OCI-LY3 (cell line): Measurements from ENCODE around the gene SPATS2L.

ENCODE experiments used
- H2AFZ ChIP-seq: fragments of 200-600, 300-600 bp; shearing (Covaris generic); 2 replicates; pipeline ENCODE4 v1.6.0; 2014; ENCODE audit warnings: antibody characterized with exemption, low read depth, low read length
- H3K27ac ChIP-seq: fragments of 200-600, 300-600 bp; sonication (generic); 2 replicates; pipeline ENCODE4 v1.5.1; 2014; ENCODE audit warnings: mild to moderate bottlenecking, low read length, moderate library complexity, mixed read lengths
- H3K27me3 ChIP-seq: fragments of 200-600, 300-600 bp; sonication (generic); 2 replicates; pipeline ENCODE4 v1.6.1; 2014; ENCODE audit warnings: low read depth, low read length, mixed read lengths
- H3K36me3 ChIP-seq: fragments of 200-600, 300-600 bp; sonication (generic); replicated peaks from 2 replicates; pipeline ENCODE3; 2014; ENCODE audit warnings: low read depth, low read length, mixed read lengths
- H3K4me1 ChIP-seq: fragments of 300-600, 200-600 bp; sonication (generic); 2 replicates; pipeline ENCODE4 v1.6.1; 2014; ENCODE audit warnings: low read length, mixed read lengths
- H3K4me2 ChIP-seq: fragments of 200-600, 300-600 bp; sonication (generic); 2 replicates; pipeline ENCODE4 v1.6.1; 2014; ENCODE audit warnings: low read length, mixed read lengths
- H3K4me3 ChIP-seq: fragments of 300-600, 200-600 bp; sonication (generic); 2 replicates; pipeline ENCODE4 v1.5.1; 2014; ENCODE audit warnings: antibody characterized with exemption, mild to moderate bottlenecking, low read length, moderate library complexity
- H3K79me2 ChIP-seq: fragments of 300-600, 200-600 bp; shearing (Covaris generic); 2 replicates; pipeline ENCODE4 v1.6.1; 2014; ENCODE audit warnings: mild to moderate bottlenecking, low read length, mixed read lengths
- H3K9ac ChIP-seq: fragments of 300-600, 200-600 bp; shearing (Covaris generic); 2 replicates; pipeline ENCODE4 v1.6.0; 2014; ENCODE audit warnings: mild to moderate bottlenecking, low read length, moderate library complexity
- H3K9me3 ChIP-seq: fragments of 200-600, 300-600 bp; shearing (Covaris generic); 2 replicates; pipeline ENCODE4 v1.6.1; 2014; ENCODE audit warnings: low read length, mixed read lengths; ENCODE audit not compliant: insufficient read depth
- H4K20me1 ChIP-seq: fragments of 200-600, 300-600 bp; sonication (generic); 2 replicates; pipeline ENCODE4 v1.6.1; 2016; ENCODE audit warnings: low read length, mixed read lengths; ENCODE audit not compliant: insufficient read depth
- CTCF ChIP-seq: fragments of 200-600, 300-600 bp; sonication (generic); IDR thresholded peaks from 2 replicates; pipeline ENCODE4 v1.5.1; 2014; ENCODE audit warnings: antibody characterized with exemption, low read length, low read depth
- EZH2phosphoT487 ChIP-seq: fragments of 200-600 bp; shearing (Covaris generic); IDR thresholded peaks from 2 replicates; pipeline ENCODE4 v1.6.1; 2018; ENCODE audit warnings: antibody characterized with exemption, mixed run types, low read depth

The SPATS2L gene

GRCh38 chr2:200475795-200476194 lies 169.3 kb downstream of the SPATS2L start:
- no peak overlapping the region for H3K4me2 ChIP-seq
- no peaks in the 10 kb centered on the region for H3K79me2 ChIP-seq
- no peak overlapping the region for H3K27ac ChIP-seq
- no peak overlapping the region for H3K4me3 ChIP-seq
- no peak for TF ChIP-seq CTCF
- TF ChIP-seq EZH2phosphoT487, result no peak
- H3K4me1 ChIP-seq, result peaks cover 19% of the 10 kb centered on the region
- no peak overlapping the region for H2AFZ ChIP-seq
- H3K27me3 ChIP-seq, result no peaks in the 10 kb centered on the region
- H3K9ac ChIP-seq, result no peak overlapping the region
- no peaks in the 10 kb centered on the region for H3K36me3 ChIP-seq
- no peaks in the 10 kb centered on the region for H4K20me1 ChIP-seq
- H3K9me3 ChIP-seq, result no peaks in the 10 kb centered on the region

DNA sequence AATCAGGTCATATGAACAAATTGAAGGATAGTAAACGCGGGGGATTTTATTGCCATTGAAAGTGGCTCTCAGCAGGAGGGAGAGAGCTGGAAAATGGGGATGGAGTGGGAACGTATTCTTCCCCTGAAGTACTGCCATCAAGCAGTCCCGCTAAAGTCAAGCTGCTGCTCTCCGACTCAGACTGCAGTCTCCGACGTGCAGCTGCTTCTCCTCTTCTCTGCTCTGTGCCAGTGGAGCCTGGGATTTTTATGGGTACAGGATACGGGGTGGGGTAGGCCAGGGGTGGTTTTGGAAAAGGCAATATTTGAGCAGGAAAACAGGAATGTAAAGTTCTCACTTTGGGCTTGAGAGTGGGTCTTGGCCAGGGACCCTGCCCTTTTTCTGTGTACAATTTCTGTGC lies 170.3 kb downstream of the SPATS2L start:
- Histone ChIP-seq H3K4me3 (no peak overlapping the region), H3K36me3 (no peaks in the 10 kb centered on the region), H2AFZ (no peak overlapping the region), H3K79me2 (no peaks in the 10 kb centered on the region), H3K9ac (no peak overlapping the region), H3K4me1 (peaks cover 11% of the 10 kb centered on the region), H3K27me3 (no peaks in the 10 kb centered on the region), H3K9me3 (no peaks in the 10 kb centered on the region), H3K4me2 (no peak overlapping the region), H3K27ac (no peak overlapping the region), H4K20me1 (no peaks in the 10 kb centered on the region)
- TF ChIP-seq EZH2phosphoT487, result no peak
- no peak for TF ChIP-seq CTCF

DNA sequence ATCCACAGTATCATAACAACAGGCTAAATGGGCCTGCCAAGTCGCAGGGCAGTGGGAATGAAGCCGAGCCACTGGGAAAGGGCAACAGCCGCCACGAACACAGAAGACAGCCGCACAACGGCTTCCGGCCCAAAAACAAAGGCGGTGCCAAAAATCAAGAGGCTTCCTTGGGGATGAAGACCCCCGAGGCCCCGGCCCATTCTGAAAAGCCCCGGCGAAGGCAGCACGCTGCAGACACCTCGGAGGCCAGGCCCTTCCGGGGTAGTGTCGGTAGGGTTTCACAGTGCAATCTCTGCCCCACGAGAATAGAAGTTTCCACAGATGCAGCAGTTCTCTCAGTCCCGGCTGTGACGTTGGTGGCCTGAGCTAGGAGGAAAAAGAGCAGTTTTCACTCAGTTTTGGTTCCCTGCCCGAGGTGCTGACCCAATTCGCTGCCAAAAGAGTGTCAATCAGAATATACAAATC lies 171.2 kb downstream of the SPATS2L start:
- Histone ChIP-seq H3K27me3 (no peaks in the 10 kb centered on the region), H3K79me2 (no peaks in the 10 kb centered on the region), H3K9me3 (no peaks in the 10 kb centered on the region), H3K4me1 (peaks cover 3% of the 10 kb centered on the region), H3K4me2 (no peak overlapping the region), H4K20me1 (no peaks in the 10 kb centered on the region), H3K4me3 (no peak overlapping the region), H3K36me3 (no peaks in the 10 kb centered on the region), H3K27ac (no peak overlapping the region), H3K9ac (no peak overlapping the region), H2AFZ (no peak overlapping the region)
- no peak for TF ChIP-seq CTCF
- no peak for TF ChIP-seq EZH2phosphoT487

DNA sequence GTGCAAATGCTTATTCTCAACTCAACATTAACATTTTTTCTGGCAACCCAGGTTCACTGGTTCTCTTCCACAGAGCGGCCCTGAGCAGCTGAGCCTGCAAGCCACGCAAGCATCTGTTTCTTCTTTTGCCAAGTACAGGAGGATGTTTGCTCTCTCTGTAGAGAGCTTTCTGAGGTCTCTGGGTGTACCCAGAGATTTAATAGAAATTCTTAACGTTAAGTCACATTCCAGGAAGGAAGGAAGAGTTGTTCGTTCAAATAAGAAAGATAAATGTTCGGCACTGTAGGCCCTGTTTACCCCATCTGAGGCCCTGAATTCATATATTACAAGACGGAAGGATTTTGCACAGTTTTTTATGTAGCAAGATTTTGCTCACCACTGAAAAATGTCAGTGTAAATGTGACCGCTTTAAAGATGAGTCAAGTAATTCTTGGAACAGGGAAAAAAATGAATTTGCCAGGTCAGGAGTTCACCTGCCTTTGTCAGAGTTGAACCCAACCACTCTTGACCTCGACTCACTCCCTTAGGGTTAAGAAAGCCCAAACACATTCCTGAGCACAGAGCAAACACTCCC lies 173.3 kb downstream of the SPATS2L start:
- no peaks in the 10 kb centered on the region for H3K36me3 ChIP-seq
- H3K27me3 ChIP-seq, result no peaks in the 10 kb centered on the region
- no peak overlapping the region for H3K9ac ChIP-seq
- no peaks in the 10 kb centered on the region for H4K20me1 ChIP-seq
- no peak for TF ChIP-seq CTCF
- TF ChIP-seq EZH2phosphoT487, result no peak
- H3K4me1 ChIP-seq, result no peaks in the 10 kb centered on the region
- H3K9me3 ChIP-seq, result no peaks in the 10 kb centered on the region
- no peak overlapping the region for H3K4me3 ChIP-seq
- H2AFZ ChIP-seq, result no peak overlapping the region
- H3K79me2 ChIP-seq, result no peaks in the 10 kb centered on the region
- no peak overlapping the region for H3K4me2 ChIP-seq
- no peak overlapping the region for H3K27ac ChIP-seq
